HG02870 (cell line): ENCODE measurements around the gene IGF2.

Experiments used
- ATAC-seq: cut with Tn5 transposase; IDR thresholded peaks from one replicate; pipeline ENCODE4 v1.9.1; 2021; ENCODE audit warnings: mild to moderate bottlenecking, moderate library complexity; ENCODE audit not compliant: unreplicated experiment

Gene IGF2

DNA sequence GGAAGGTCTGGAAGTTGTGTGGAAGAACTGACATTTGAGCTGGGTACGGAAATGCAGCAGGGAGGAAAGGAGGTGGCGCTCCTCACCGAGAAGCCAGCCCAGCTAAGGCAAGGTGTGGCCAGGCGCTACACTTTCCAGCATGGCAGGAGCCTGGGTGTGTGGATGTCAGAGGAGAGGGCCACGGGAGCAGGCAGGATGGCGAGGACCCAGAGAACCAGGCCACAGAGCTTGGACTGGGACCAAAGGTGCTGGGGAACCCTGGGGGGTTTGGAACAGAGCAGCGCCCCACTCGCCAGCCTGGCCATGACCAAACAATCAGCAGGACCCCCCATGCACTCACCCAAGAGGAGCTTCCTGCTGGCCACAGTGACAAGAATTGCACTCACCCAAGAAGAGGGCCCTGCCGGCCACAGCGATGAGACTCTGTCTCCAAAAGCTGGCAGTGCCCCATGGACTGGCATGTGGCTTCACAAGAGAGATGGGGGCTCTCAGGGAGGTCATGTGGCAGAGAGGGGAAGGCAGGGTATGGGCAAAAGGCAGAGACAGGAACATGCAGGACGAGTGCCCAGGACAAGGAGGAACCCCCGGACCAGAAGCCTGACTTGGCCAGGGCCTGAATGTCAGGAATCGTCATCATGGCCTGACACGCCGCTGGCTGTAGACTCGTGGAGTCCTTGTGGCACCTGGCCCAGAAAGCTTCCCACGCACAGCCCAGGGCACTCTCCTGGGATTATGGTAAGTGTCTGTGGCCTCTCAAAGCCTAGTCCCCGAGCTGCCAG lies 45.4 kb downstream of the IGF2 start:
- ATAC-seq = no peak

DNA sequence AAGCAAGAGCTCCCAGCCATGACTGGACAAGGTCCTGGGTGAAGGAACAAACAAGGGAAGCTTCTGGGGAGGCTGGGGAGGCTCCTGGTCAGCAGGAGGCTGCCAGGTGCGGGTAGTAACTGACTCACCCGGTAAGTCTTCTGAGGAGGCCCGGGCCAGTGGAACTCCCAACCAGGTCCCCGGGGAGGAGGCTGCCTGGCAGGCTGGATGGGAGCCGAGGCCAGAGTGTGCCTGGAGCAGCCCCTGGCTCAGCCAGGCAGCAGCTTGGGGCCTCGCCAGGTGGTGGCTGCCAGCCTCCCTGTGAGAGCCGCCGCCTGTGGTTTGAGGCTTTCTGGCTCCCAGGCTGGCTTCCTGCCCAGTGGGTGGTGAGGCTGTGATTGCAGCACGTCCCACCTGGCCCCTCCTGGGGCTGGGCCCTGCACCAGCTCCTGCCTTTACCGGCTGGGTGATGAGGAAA lies 46.2 kb downstream of the IGF2 start:
- no peak for ATAC-seq

DNA sequence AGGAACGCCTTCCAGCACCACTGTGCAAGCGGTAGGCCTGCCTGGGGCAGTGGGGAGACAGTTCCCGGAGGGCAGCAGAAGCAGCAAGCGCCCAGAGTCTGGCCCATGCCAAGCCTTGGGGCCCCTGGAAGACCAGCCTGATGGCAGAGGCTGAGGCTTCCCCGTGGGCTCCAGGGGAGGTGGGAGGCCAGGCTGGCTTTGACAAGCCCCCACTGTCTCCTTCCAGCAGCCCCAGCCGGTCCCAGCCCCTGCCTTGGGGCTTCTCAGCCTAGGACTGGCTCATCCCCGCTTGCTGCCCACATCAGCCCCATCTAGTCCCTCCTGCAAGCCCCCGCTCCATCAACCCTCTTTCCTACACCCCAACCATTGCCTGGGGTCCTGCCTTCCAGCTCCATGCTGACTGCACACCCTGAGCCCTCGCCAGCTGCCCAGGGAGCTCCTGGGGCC lies 46.7 kb downstream of the IGF2 start:
- ATAC-seq = no peak

DNA sequence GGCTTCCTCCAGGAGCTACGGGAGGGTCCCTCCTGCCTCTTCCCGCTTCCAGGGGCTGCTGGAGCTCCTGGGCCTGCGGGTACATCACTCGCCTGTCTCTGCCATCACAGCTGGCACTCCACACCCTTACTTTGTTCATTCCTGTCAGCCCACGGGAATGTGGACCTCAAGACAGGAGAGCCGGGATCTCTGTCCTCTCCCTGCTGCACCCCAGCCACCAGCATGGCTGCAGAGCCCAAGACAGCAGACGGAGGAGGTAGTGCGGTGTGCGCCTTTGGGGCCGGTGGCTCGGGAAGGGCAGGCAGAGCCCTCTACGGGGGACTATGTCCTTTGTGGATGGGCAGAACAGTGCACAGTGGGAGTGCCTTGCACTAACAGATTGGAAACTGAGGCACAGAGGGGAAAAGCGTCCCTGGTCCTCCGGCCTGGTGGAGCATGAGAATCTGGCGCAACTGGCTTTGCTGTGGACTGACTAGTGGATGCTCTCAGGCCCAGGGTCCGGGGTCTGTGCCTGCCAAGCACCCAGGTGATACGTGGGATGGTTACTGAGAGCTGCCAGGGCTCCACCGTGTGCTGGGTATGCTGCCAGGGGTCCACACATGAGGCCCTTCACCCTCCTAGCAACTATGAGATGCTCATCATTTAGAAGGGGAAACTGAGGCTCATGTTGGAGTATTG lies 47.3 kb downstream of the IGF2 start:
- no peak for ATAC-seq

DNA sequence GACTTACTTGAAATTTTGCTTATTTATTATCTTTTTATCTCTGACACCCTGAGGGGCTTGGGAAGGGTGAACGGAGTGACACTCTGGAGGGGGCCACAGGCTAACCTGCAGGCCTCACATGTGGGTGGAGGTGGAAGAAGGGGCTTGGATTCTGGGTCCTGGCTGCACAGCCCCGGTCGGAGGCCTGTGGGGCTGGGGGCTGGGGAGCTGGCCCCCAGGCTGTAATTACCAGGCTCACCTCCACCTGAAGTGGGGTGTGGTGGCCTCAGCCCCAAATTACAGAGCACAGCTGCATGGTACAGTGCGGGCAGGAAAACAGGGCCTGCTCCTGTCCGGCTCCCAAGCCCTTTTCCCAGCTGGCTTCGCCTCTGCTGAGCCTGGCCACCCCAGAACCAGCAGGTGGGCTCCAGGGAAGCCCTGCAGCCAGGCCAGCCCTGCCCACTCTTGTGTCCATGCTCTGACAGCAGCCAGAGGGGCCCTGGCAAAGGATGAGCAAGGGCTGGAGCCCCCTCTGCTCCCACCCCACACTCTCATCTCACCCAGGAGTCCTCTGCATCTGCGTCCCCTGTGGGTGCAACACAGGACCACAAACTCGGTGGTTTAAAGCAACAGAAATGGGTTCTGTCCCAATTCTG lies 48.0 kb downstream of the IGF2 start:
- no peak for ATAC-seq

DNA sequence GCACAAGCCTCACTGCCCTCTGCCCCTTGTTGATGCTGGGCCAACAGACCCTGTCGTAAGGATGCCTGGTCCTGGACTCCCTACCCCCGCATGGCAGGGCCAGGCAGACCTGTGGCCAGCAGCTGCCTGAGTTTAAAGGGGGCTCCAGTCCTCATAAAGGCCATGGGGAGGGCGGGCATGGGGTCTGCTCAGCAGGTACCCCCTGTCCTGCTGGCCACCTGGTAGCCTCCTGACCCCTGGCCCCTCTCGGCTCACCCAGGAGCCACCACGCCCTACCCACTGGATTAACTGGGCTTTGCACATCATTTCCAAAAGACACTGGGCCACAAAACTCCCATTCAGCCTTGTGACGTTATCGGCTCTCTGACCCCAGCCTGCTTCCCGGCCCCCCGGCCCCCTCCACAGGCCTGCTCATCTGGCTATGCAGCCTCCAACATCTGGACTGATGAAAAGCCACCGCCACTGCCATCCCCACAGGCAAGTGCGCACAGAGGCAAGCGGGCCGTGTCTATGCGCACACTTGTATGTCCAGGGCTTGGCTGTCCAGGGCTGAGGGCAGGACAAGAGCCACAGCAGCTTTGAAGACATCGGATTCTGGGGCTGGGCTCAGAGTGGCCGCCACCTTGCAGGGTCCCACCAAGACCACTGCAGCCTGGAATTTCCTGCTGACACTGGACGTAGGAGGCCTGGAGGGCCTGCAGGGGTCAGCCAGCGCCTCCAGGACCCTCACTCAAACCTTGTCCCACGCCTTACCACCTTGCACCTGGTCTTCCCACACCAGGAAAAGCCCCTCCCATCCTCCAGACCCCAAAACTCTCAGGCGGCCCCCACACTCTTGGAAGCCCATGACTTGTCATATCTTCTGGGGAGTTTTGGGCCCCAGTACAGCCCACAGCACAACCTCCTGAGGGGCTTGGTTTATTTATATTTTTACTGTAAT lies 48.7 kb downstream of the IGF2 start:
- ATAC-seq = no peak

DNA sequence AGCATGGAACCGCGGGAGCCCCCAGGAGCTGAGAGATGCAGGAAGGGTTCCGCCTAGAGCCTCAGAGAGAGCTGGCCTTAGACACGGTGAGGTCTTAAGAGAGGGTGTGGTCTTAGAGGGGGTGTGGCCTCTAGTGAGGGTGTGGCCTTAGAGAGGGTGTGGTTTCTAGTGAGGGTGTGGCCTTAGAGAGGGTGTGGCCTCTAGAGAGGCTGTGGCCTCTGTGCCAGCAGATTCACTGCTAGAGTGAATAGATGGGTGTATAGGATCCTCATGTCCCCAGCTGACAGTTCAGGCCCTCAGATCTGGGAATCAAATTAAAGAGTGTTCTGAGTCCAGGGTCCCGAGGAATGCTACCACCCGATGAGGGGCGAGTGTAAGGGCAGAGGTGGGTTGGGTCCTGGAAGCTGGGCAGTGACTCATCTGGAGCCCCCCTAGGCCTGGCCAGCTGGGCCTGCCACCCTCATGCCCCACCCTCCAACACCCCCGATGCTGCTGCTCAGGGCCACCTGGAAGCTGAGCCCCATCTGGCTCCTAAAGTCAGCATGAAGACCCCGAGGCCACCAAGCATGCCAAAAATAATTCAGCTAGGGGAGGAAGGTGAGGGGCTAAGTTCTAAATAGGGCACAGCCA lies 49.5 kb downstream of the IGF2 start:
- ATAC-seq = no peak

DNA sequence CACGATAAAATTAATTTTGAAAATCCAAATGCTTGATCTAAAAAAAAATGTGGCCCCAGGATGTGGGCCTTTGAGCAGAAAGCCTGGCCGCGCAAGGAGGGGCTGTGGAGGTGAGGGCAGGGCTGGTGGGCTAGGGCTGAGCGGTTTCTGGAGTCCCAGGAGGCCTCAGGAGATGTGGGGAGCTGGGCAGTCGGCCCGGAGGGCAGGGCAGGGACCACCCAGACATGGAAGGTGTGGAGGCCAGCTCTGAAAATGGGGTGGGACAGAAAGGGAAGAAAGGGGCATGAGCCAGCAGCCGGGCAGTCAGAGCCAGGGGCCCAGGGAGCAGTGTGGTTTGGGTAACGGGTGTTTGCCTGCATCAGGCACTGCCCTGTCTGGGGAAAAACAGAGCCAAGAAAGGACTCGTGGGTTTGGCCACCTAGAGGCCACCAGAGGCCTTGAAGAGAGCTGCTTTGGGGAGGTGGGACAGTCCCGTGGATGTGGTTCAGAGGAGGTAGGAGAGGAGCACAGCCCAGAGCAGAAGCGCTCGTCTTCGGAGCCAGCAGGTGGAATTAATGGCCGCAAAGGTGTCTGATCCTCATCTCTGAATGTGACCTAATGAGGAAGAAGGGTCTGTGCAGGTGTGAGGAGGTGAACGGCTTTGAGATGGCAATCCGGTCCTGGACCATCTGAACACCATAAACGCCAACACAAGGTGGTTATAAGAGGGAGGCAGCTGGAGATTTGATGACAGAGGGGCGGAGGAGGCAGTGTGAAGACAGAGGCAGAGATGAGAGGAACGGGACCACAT lies 50.2 kb downstream of the IGF2 start:
- ATAC-seq = no peak

DNA sequence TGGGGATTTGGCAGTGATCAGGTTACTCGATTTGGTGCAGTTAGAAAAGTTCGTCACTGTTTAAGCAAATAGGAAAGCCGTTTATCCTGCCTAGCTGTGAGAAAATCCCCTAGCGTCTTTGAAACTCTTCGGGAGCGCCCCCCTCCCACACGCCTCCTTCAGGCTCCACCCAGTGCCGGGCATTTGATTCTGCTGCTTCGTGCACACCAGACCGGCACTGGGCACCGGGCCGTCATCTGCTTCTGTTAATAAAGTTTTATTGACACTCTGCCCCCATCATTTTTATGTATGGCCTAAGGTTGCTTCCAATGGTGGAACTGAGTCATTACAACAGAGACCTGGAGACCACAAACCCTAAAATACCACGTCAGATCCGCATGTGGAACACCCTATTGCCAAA lies 50.9 kb downstream of the IGF2 start:
- no peak for ATAC-seq

DNA sequence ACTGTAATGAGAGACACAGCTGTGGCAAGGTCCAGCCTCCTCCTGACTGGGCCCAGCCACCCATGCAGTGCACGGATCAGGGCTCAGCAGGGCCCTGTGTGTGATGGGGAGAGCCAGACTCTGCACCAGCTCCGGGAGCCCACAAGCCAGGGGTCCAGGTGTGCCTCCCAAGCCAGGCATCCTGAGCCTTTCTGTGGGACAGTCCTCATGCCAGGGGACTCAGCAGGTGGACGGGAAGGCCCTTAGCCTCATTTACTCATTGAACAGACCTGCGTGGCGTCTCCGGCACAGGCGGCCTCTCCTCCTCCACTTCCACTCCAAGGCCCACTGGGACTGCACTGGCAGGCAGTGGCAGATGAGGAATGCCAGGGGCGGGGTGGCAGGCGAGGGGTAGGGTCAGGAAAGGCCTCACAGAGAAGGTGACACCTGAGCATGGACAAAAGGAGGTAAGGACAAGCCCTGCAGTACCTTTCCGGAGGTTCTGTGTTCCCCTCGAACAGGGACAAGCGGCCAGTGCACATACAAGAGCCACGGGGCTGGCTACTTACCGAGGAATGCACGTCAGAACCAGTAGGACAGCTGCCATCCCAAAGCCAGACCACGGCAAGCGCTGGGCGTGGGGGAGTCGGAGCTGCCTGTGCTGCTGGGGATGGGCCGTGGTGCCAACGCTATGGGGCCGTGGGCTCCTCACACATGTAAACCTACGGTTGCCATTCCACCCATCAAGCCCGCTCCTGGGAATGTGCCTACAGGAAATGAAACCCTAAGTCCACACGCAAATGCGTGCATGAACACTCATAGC lies 52.7 kb downstream of the IGF2 start:
- ATAC-seq = no peak

DNA sequence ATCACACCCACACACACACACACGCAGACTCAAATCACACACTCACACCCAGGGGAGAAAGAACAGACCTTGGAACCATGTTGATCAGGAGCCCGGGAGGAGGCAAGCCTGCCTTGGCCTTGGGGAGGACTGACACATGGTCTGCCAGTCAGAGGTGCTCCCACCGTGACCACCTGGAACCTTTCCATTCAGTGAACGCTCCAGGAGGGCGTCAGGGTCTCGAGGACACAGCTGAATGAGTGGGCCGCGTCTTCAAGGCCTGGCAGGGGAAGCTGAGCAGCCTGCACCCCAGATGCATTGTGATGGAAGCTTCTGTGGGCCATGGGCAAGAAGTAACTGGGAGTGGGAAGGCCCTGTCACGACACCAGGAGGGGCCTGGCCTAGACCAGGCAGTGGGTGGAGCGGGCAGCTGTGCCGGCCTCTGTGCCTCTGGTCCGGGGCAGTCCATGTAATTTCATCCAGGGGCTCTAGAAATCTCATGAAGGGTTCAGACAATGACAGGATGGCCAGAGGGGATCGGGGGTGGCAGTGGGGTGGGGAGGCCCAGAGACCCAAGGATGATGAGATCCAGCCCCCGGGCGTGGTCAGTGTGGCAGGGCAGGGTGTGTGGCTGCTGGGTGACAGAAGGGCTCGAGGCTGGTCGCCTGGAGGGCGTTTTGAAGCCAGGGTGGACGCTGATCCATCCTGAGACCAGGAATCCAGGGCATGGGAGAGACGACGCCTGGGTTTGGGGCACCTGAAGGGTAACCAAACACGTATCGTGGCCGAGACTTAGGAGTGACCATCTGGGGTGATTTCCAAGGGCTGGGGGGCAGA lies 53.7 kb downstream of the IGF2 start:
- ATAC-seq = no peak

DNA sequence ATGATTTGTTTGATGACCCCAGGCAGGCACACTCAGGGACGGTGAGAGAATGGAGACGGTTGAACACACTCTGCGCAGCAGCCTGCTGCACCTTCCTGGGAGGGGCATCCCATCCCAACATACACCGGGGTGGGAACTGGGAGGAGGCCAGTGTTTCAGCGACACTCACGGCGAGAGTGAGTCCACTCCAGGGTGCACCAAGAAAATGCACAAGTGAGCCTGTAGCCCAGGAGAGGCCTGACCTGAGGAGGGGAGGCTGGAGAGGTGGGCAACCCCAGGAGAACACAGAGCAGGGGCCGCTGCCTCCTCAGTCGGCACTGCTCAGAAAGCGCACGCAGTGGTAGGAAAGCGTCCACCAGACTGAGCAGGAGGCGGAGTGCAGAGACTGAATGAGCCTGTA lies 54.5 kb downstream of the IGF2 start:
- no peak for ATAC-seq
